SHP77 (cell line): ENCODE results near the gene NFATC1.
"Not testable (repeated sequence)": the region's sequence is repeated elsewhere in the genome, so short reads cannot be mapped to it uniquely, and the experiment has no call there.

ENCODE experiments used
- DNase-seq, 2 experiments: peaks; one replicate each; lab custom pipeline; 2025; lab: John Stamatoyannopoulos, UW

Gene NFATC1

GRCh38 chr18:79489899-79490625, 94.3 kb downstream of the NFATC1 start:
- DNase-seq, result no peak

GRCh38 chr18:79490626-79491041, 94.9 kb downstream of the NFATC1 start:
- DNase-seq, result no peak

- no peak for DNase-seq
Measured at GRCh38 chr18:79491081-79491551, 95.4 kb downstream of the NFATC1 start.

GRCh38 chr18:79493211-79493800, 97.6 kb downstream of the NFATC1 start:
- DNase-seq, result no peak

DNA sequence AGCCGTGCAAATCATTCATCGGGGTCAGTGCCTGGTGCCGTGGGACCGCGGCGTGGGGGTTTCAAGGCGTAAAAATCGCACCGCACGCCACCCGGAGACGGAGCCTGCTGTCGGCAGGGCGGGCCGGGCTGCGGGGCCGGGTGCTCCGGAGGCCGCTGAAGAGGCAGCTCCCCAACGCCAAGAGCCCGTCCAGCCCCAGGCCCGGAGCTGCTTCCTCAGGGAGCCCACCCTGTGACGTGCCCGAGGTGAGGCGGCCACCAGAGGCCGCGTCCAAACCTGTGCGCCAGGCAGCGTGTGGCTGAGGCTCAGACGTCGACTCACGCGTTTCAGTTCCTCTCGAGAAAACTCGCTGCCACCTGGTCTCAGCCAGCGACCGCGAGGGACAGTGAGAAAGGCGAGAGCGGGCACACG, 98.1 kb downstream of the NFATC1 start:
- no peak for DNase-seq

DNA sequence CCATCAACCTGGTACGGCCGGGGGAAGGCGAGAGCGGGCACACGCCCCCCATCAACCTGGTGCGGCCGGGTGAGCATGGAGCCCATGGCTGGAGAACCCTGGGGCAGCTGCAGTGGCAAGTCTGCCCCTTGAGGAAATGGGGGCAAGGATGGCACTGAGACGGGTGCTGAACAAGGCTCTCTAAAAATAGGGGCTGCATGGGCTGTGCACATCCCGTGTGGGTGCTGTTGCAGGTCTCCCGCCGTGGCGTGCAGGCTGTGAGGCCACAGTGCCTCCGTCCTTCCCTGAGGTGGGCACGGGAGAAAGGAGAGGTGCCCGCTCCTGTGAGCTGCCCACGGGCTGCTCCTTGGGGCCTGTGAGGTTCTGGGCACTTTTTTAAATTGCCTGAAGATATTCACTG, 99.2 kb downstream of the NFATC1 start:
- no peak for DNase-seq

- no peak for DNase-seq
Measured at GRCh38 chr18:79495591-79496071, 99.9 kb downstream of the NFATC1 start.

DNA sequence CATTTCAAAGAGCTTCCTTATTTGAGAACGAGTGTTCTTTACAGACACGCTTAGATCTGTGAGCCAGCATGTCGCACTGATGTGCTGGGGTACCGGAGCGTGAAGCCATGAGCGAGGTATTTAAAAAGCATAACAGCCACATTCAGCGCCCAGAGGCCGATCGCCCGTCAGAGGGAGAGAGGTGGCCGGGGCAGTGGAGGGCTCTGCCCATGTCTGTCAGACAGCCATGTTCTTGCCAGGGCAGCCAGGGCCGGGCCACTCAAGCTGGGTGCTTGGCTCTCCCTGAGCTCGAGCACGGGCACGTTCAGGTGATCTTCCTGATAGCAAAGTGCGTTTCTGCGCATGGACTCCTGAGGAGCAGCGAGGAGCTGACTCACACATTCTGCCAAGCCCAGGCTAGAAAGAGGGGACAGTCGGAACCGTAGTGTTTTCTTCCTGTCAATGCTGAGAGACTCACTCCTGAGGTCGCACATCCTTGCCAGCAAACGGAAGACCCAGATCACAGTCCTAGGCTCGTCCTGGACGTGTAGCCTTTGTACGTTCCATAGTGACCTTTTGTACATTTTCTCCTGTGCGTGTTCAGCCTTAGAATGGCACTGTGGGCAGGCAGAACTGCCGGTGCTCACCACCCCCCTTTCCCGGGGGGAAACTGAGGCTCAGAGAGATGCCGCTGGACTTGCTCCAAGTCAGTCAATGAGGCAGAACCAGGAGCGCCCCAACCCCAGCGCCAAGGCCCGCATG, 100.7 kb downstream of the NFATC1 start:
- DNase-seq, result no peak

- DNase-seq, result peak in 1 of 2 experiments; percentile 22
Measured at GRCh38 chr18:79496978-79497637, 101.4 kb downstream of the NFATC1 start.

DNA sequence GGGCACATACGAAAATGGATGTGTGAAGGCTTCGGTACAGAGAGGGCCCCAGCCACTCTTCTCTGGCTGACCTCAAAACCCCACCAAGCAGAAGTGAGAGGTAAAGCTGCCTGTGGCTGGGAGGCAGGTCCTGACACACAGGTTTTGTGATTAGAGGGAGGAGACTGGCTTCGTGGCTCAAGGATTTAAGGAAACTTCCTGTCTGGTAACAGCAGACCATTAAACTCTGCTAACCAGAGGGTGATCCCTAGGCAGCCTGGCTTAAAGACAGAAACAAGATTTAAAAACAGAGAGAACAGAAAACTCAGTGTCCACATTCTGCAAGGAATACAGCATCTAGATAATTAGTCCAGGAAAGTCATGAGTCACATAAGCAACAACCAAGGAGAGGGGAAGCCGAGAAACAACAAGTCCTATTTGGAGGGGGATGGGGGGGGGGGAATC, 101.9 kb downstream of the NFATC1 start:
- no peak for DNase-seq

- no peak for DNase-seq
Measured at GRCh38 chr18:79498662-79499061, 102.9 kb downstream of the NFATC1 start.

GRCh38 chr18:79501006-79501405, 105.3 kb downstream of the NFATC1 start:
- DNase-seq, result no peak

DNA sequence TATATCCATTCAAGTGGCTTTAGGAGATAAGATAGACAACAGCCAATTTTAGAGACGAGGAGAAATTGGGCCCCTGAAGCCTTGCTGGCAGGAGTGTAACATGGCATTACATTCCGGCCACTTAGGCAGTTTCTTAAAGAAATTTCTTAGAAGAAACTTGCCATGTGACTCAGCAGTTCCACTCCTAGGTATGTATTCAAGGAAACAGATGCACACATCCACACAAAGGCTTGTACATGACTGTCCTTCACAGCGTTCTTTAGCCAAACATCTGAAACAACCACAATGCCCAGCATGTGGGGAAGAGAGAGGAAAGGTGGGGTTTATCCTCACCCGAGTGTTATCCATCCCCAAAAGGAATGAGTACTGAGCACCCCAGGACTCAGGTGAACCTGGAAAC, 107.1 kb downstream of the NFATC1 start:
- DNase-seq, result no peak

DNA sequence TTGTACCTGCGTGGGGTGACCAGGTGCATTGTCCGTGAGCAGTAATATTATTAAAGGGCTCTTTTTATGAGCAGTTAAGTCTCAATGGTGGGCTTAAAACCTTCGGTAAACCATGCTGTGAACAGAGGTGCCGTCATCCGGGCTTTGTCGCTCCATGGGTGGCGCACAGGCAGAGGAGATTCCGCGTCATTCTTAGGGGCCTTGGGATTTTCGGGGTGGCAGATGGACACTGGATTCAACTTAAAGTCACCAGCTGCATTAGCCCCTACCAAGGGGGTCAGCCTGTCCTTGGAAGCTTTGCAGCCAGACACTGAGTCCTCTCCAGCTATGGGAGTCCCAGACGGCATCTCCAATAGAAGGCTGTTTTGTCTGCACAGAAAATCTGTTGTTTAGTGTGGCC, 107.7 kb downstream of the NFATC1 start:
- DNase-seq, result no peak

DNA sequence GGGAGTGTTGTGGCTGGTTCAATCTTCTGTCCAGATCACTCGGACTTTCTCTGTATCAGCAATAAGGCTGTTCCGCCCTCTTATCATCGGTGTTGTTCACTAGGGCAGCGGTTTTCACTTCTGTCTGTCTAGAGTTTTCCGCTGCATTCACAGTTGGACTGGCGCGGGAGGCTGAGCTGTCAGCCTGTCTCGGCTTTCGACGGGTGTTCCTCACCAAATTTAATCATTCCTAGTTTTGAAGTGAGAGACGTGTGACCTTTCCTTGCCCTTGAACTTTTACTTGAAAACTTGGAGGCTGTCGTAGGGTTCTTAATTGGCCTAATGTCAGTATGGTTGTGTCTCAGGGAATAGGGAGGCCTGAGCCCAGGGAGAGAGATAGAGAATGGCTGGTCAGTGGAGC, 108.3 kb downstream of the NFATC1 start:
- no peak for DNase-seq

GRCh38 chr18:79504495-79504894, 108.8 kb downstream of the NFATC1 start:
- not testable (repeated sequence) for DNase-seq

GRCh38 chr18:79505465-79505864, 109.7 kb downstream of the NFATC1 start:
- DNase-seq, result not testable (repeated sequence)

DNA sequence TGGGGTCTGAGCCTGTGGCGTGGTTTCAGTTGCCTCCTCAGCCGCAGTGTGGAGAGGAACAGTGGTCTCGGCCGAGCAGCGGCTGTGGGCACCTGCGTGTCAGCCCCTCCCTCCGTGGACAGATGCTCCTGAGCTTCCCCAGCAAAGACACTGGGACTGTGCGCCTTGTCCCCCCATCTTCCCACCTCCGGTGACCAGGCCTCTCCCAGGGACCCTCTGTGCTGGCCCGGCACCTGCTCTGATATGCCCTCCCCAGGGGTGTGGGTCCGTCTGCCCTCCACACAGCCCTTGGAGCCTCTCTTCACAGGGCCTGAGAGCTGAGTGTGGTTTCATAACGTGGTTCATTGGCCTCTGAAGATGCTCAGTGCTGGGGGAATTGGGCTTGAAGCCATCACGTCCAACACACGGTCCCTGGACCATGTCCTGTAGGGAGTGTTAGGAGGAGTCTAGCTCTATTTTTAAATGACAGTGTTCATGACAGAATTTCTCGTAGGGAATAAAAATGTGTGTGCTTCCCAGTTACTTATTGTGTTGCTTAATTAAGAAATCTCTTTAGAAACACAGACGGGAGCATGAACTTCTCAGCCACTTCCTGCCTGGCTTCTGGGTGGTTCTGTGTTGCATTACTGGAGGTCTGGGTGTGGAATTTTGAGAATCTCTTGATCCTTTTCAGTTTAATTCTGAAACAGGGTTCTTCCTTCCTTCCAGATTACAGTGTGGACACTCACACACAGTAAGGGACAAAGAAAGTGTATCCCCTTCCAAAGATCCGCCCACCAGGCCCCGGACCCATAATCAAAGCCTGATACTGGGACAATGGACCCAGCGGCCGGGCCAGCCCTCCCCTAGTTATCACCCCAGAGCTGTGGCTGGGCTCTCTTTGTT, 110.7 kb downstream of the NFATC1 start:
- DNase-seq, result no peak

DNA sequence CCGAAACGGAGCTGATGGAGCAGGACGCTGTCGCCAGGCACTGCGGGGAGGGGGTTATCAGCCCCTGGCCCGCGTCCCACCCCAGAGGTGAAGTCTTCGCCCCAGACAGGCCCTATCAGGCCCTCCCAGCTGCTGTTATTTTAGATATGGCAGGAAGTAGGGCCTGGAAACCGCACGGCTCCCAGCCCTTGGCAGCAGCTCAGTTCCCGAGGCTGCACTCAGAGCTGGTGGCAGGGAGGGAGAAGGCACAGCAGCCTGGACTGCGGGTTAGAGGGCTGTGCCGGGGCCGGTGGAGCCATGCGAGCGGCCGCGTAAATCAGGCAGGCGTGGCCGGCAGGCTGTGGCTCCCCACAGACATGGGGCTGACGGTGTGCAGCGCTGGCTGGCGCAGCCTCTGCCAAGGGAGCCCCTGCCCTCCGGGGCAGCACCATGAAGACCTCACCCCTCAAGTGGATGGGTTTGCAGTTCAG, 111.4 kb downstream of the NFATC1 start:
- no peak for DNase-seq

- no peak for DNase-seq
Measured at GRCh38 chr18:79507546-79508480, 112.1 kb downstream of the NFATC1 start.
